DND-41 (cell line): ENCODE data around the gene UPK1A.

Experiments
- ATAC-seq: fragments of 200-7000 bp; cut with Tn5 transposase; 3 replicates; pipeline ENCODE4 v1.9.1; 2021; ENCODE audit warnings: low read depth; ENCODE audit not compliant: insufficient read depth
- DNase-seq: peaks from one replicate; pipeline ENCODE4 v3.0.0-alpha.2; 2020
- H2AFZ ChIP-seq: 2 replicates; pipeline ENCODE4 v1.6.0; 2012; ENCODE audit warnings: low read depth, low read length
- H3K27ac ChIP-seq: 2 replicates; pipeline ENCODE4 v1.5.1; 2012; ENCODE audit warnings: low read length, inconsistent platforms
- H3K27me3 ChIP-seq: fragments of 200-600 bp; sonication (generic); 2 replicates; pipeline ENCODE4 v1.6.0; 2012; ENCODE audit warnings: low read length, mild to moderate bottlenecking, inconsistent platforms; ENCODE audit not compliant: insufficient read depth, poor library complexity
- H3K36me3 ChIP-seq: 2 replicates; pipeline ENCODE4 v1.5.1; 2012; ENCODE audit warnings: low read length, inconsistent platforms; ENCODE audit not compliant: insufficient read depth
- H3K4me1 ChIP-seq: 2 replicates; pipeline ENCODE4 v1.5.1; 2012; ENCODE audit warnings: mild to moderate bottlenecking, low read length; ENCODE audit not compliant: insufficient read depth
- H3K4me2 ChIP-seq: 2 replicates; pipeline ENCODE4 v1.6.0; 2012; ENCODE audit warnings: mild to moderate bottlenecking, moderate library complexity, low read length, inconsistent platforms; ENCODE audit not compliant: insufficient read depth
- H3K4me3 ChIP-seq, 2 experiments: fragments of 200-600 bp in 1 of 2; shearing (Covaris generic) in 1 of 2; 2 replicates each; pipeline ENCODE4 v1.5.1; 2012 to 2016; ENCODE audit warnings: inconsistent platforms in 2 of 2, low read length in 2 of 2, mild to moderate bottlenecking in 2 of 2, low read depth in 1 of 2, moderate library complexity in 1 of 2
- H3K79me2 ChIP-seq: 2 replicates; pipeline ENCODE4 v1.6.0; 2012; ENCODE audit warnings: low read length, inconsistent platforms; ENCODE audit not compliant: insufficient read depth
- H3K9ac ChIP-seq: 2 replicates; pipeline ENCODE4 v1.6.0; 2012; ENCODE audit warnings: low read depth, mild to moderate bottlenecking, inconsistent platforms, low read length, moderate library complexity
- H3K9me3 ChIP-seq: 2 replicates; pipeline ENCODE4 v1.5.1; 2012; ENCODE audit warnings: low read length, moderate library complexity, mild to moderate bottlenecking, inconsistent platforms; ENCODE audit not compliant: insufficient read depth, severe bottlenecking
- H4K20me1 ChIP-seq: 2 replicates; pipeline ENCODE4 v1.6.0; 2012; ENCODE audit warnings: low read length; ENCODE audit not compliant: insufficient read depth
- CTCF ChIP-seq: IDR thresholded peaks from 2 replicates; pipeline ENCODE4 v1.5.1; 2012; ENCODE audit warnings: borderline replicate concordance, low read length, moderate library complexity, mild to moderate bottlenecking; ENCODE audit not compliant: poor library complexity, severe bottlenecking; ENCODE audit errors: extremely low read depth
- EZH2 ChIP-seq: IDR thresholded peaks from 3 replicates; pipeline ENCODE4 v1.6.1; 2012; ENCODE audit warnings: borderline replicate concordance, low read depth, mild to moderate bottlenecking, moderate library complexity, low read length, inconsistent platforms; ENCODE audit not compliant: severe bottlenecking

UPK1A gene

DNA sequence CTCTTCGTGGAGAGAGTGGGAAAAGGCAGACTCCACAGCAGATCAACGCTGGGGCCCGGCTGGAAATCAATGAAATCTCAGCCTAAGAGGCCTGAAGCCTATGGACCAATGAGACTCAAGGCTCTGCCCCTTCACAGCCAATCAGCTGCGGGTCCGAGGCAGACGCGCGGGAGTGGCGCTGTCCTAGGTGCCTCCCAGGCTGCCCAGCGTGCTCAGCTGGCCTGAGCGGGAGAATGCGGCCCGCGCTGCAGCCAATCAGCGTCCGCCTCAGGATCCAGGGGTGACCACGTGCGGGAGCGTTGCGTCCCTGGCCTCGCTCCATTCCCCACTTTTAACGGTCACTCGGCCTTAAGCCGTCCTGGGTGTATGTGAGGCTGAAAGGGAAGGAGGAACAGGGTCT, 37.9 kb downstream of the UPK1A start, which contains the start of gene ZBTB32:
Gene ZBTB32 (plus strand): TSS at position 341 of the 400 bp plus-strand sequence. CDS start 10,069 bp downstream, outside the sequence.
- peaks cover 6% of the 10 kb centered on the region for H3K27me3 ChIP-seq
- peak within 1 kb of the TSS; percentile 78; the same call in 1 of the 2 replicates for H3K4me2 ChIP-seq
- TF ChIP-seq EZH2 (no peak), CTCF (no peak)
- no peak for ATAC-seq
- no peak within 1 kb of the TSS for H3K4me3 ChIP-seq
- no peaks in the 10 kb centered on the region for H4K20me1 ChIP-seq
- H2AFZ ChIP-seq = no peak within 1 kb of the TSS
- no peak within 1 kb of the TSS for H3K27ac ChIP-seq
- H3K9me3 ChIP-seq = no peaks in the 10 kb centered on the region
- H3K9ac ChIP-seq = no peak within 1 kb of the TSS
- no peaks in the 10 kb centered on the region for H3K36me3 ChIP-seq
- no peaks in the 10 kb centered on the region for H3K79me2 ChIP-seq
- DNase-seq = no peak
- peaks cover 18% of the 10 kb centered on the region for H3K4me1 ChIP-seq

- DNase-seq (no peak), ATAC-seq (no peak)
- TF ChIP-seq EZH2 (no peak), CTCF (no peak)
- Histone ChIP-seq H2AFZ (no peak overlapping the region), H4K20me1 (no peaks in the 10 kb centered on the region; the same call in 1 of the 2 replicates), H3K9ac (no peak overlapping the region), H3K79me2 (no peaks in the 10 kb centered on the region), H3K36me3 (no peaks in the 10 kb centered on the region), H3K4me3 (no peak overlapping the region), H3K27me3 (peaks cover 6% of the 10 kb centered on the region), H3K4me1 (peaks cover under 1% of the 10 kb centered on the region; the same call in 1 of the 2 replicates), H3K4me2 (no peak overlapping the region), H3K9me3 (no peaks in the 10 kb centered on the region), H3K27ac (no peak overlapping the region)
These were observed 42.1 kb downstream of the UPK1A start for GRCh38 chr19:35708391-35708790.

DNA sequence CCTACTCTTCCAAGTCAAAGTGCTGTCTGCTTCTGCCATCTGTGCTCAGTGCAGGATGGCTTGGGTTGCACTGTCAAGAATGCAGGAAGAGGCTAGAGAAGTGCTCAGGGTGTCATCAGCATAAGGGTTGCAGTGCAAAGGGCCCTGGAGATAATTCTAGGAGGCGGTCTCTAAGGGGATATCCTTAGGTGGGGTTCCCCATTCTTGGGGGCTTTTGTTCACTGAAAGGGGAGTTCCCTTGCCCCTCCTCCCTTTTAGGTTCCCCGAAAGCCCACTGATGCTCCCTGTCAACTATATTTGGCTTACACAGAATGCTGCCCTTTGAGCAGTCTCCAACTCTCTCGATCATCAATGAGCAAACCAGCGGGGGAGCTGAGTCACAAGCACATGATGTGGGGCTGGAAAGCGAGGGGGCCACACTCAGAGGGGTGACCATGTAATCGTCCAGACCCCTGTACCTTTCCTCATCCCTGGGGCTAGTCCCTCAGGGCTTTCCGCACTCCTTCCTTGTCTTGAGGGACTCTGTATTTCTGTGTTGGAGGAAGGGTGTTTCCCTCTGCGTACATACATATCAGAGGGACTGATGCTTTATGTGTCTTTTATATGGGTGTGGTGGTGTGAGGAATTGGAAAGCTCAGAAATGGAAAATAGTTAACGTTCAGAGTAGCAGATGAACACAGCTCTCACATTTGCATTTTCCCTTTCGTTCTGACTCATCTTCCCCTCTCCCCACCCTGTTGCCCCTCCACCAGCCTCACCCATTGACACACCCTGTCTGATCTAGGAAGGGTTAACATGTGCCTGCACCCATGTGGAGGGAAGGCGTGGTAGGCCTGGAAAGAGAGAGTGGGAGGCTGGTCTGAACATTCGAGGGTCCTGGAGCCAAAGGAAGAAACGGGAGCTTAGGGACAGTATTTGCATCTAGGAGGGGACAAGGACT, 44.7 kb downstream of the UPK1A start:
- Histone ChIP-seq H3K27ac (no peak overlapping the region), H4K20me1 (no peaks in the 10 kb centered on the region; the same call in 1 of the 2 replicates), H3K4me2 (no peak overlapping the region), H3K4me3 (no peak overlapping the region), H3K27me3 (peaks cover 6% of the 10 kb centered on the region), H3K9me3 (no peaks in the 10 kb centered on the region), H3K36me3 (no peaks in the 10 kb centered on the region), H2AFZ (no peak overlapping the region), H3K79me2 (peaks cover under 1% of the 10 kb centered on the region; the same call in 1 of the 2 replicates), H3K9ac (no peak overlapping the region), H3K4me1 (peaks cover 5% of the 10 kb centered on the region)
- ATAC-seq (no peak), DNase-seq (no peak)
- TF ChIP-seq CTCF (no peak), EZH2 (no peak)
